Measurements from ENCODE around the gene YIPF1. TPM values are rescaled to one million over a fixed set of nuclear protein-coding genes. Genes with fewer than 3 reads are reported as not detected.

Gene YIPF1
- polyA plus RNA-seq, 1 experiment, result 52.4 TPM

- CTCF ChIA-PET, result interaction anchor here (0.6 to 2.3 kb wide), 3 partner anchors 18 to 506 kb away, joined by 3 to 7 read pairs (median 5); no protein-coding TSS in a partner anchor
- H3K4me3 ChIP-seq (ENCODE audit: low read depth, low read length), result no peak overlapping the region
- DNase-seq (ENCODE audit: low read depth, low spot score), result peak; percentile 74
These were observed 7.1 kb upstream of the YIPF1 start for GRCh38 chr1:53896635-53897229.

GRCh38 chr1:53895421-53895820 lies 5.8 kb upstream of the YIPF1 start:
- Histone ChIP-seq H3K27ac (ENCODE audit: low read depth, low read length) (no peak overlapping the region), H3K27me3 (ENCODE audit: control insufficient read depth, insufficient read depth, low read length) (no peaks in the 10 kb centered on the region), H3K9me3 (ENCODE audit: control insufficient read depth, insufficient read depth, low read length) (no peaks in the 10 kb centered on the region), H3K4me3 (ENCODE audit: low read depth, low read length) (no peak overlapping the region)
- ChIA-PET POLR2A (interaction anchor here (0.6 to 0.9 kb wide), 2 partner anchors 10 to 50 kb away, joined by 4 to 10 read pairs; partner anchors contain the start of genes IFT25 and LRRC42), CTCF (interaction anchor here (2.3 kb wide), 1 partner anchor 54 kb away, joined by 7 read pairs; no protein-coding TSS in a partner anchor)
- no peak for TF ChIP-seq CTCF (IDR thresholded peaks at IDR 0.05; ENCODE audit: low read depth, low read length)
- no peak for DNase-seq (ENCODE audit: low read depth, low spot score)

More at GRCh38 chr1:53896635-53897229, 7.1 kb upstream of the YIPF1 start:
- TF ChIP-seq CTCF (IDR thresholded peaks at IDR 0.05; ENCODE audit: low read depth, low read length), result no peak
- no peaks in the 10 kb centered on the region for H3K27me3 ChIP-seq (ENCODE audit: control insufficient read depth, insufficient read depth, low read length)
- H3K27ac ChIP-seq (ENCODE audit: low read depth, low read length), result peak overlapping the region; percentile 83
- POLR2A ChIA-PET, result interaction anchor here (0.8 to 1.4 kb wide), 2 partner anchors 13 to 49 kb away, joined by 3 to 11 read pairs; partner anchors contain the start of genes IFT25 and LRRC42
- no peaks in the 10 kb centered on the region for H3K9me3 ChIP-seq (ENCODE audit: control insufficient read depth, insufficient read depth, low read length)

- CTCF ChIA-PET, result interaction anchor here (0.6 kb wide), 1 partner anchor 51 kb away, joined by 3 read pairs; the partner anchor contains the start of gene IFT25
- no peak overlapping the region for H3K4me3 ChIP-seq (ENCODE audit: low read depth, low read length)
These were observed 5.0 kb upstream of the YIPF1 start for GRCh38 chr1:53894644-53895043.

GRCh38 chr1:53893999-53894636 lies 4.5 kb upstream of the YIPF1 start, which contains the start of gene DIO1:
Gene DIO1, plus strand, starts transcription at chr1:53894187. Its CDS starts 24 bp downstream, at chr1:53894211.
- no peak for TF ChIP-seq CTCF (IDR thresholded peaks at IDR 0.05; ENCODE audit: low read depth, low read length)
- no peaks in the 10 kb centered on the region for H3K27me3 ChIP-seq (ENCODE audit: control insufficient read depth, insufficient read depth, low read length)
- CTCF ChIA-PET, result interaction anchor here (0.6 to 1.5 kb wide), 2 partner anchors 52 to 56 kb away, joined by 3 to 5 read pairs; partner anchors contain the start of gene IFT25
- POLR2A ChIA-PET, result no interaction called here
- no peak for DNase-seq (ENCODE audit: low read depth, low spot score)
- H3K9me3 ChIP-seq (ENCODE audit: control insufficient read depth, insufficient read depth, low read length), result no peaks in the 10 kb centered on the region; the same call in 1 of the 2 replicates
- no peak within 1 kb of the TSS for H3K27ac ChIP-seq (ENCODE audit: low read depth, low read length)
- no peak within 1 kb of the TSS for H3K4me3 ChIP-seq (ENCODE audit: low read depth, low read length)

More at GRCh38 chr1:53894644-53895043, 5.0 kb upstream of the YIPF1 start:
- Histone ChIP-seq H3K27ac (ENCODE audit: low read depth, low read length) (no peak overlapping the region), H3K27me3 (ENCODE audit: control insufficient read depth, insufficient read depth, low read length) (no peaks in the 10 kb centered on the region), H3K9me3 (ENCODE audit: control insufficient read depth, insufficient read depth, low read length) (no peaks in the 10 kb centered on the region; the same call in 1 of the 2 replicates)
- no peak for TF ChIP-seq CTCF (IDR thresholded peaks at IDR 0.05; ENCODE audit: low read depth, low read length)
- no peak for DNase-seq (ENCODE audit: low read depth, low spot score)
- POLR2A ChIA-PET, result no interaction called here
